G401.6 (cell line): ENCODE data around the gene KLLN.
A peak's percentile ranks its signal among the peaks of the same experiment; 100 is the strongest.
"Not testable (repeated sequence)": the region's sequence is repeated elsewhere in the genome, so short reads cannot be mapped to it uniquely, and the experiment has no call there.

Experiments used
- FAIRE-seq: peaks from 2 replicates; lab custom pipeline; 2012; peaks lifted over from hg19 to GRCh38; lab: Jason Lieb, UNC

Gene KLLN

GRCh38 chr10:87863053-87863943 is at the start of gene KLLN, which contains the start of gene PTEN:
Gene KLLN (minus strand): TSS chr10:87863533. CDS start chr10:87862487, 1,046 bp downstream.
Gene PTEN (plus strand): TSS chr10:87863625. CDS start chr10:87864470, 845 bp downstream.
- FAIRE-seq = no peak

- FAIRE-seq = not testable (repeated sequence)
Observed at GRCh38 chr10:87903396-87903795, 40.1 kb upstream of the KLLN start.

GRCh38 chr10:87897957-87898356 is 34.6 kb upstream of the KLLN start:
- FAIRE-seq = not testable (repeated sequence)

GRCh38 chr10:87896216-87896615 is 32.9 kb upstream of the KLLN start:
- no peak for FAIRE-seq

- no peak for FAIRE-seq
Observed at GRCh38 chr10:87895430-87895829, 32.1 kb upstream of the KLLN start.

- no peak for FAIRE-seq
Observed at GRCh38 chr10:87887548-87888289, 24.4 kb upstream of the KLLN start.

GRCh38 chr10:87887146-87887545 is 23.8 kb upstream of the KLLN start:
- no peak for FAIRE-seq

- FAIRE-seq = no peak
Observed at GRCh38 chr10:87886635-87887034, 23.3 kb upstream of the KLLN start.

- FAIRE-seq = peak; percentile 21
Observed at GRCh38 chr10:87882555-87883294, 19.4 kb upstream of the KLLN start.

- FAIRE-seq = not testable (repeated sequence)
Observed at GRCh38 chr10:87881373-87882059, 18.2 kb upstream of the KLLN start.

- FAIRE-seq = no peak
Observed at GRCh38 chr10:87880336-87880735, 17.0 kb upstream of the KLLN start.

GRCh38 chr10:87878664-87879459 is 15.5 kb upstream of the KLLN start:
- FAIRE-seq = peak; percentile 55

GRCh38 chr10:87875929-87876571 is 12.7 kb upstream of the KLLN start:
- FAIRE-seq = no peak

- FAIRE-seq = no peak
Observed at GRCh38 chr10:87873656-87874055, 10.3 kb upstream of the KLLN start.

GRCh38 chr10:87872828-87873227 is 9.5 kb upstream of the KLLN start:
- no peak for FAIRE-seq

- peak; percentile 65 for FAIRE-seq
Observed at GRCh38 chr10:87869773-87870551, 6.6 kb upstream of the KLLN start.

- not testable (repeated sequence) for FAIRE-seq
Observed at GRCh38 chr10:87869139-87869538, 5.8 kb upstream of the KLLN start.

- no peak for FAIRE-seq
Observed at GRCh38 chr10:87868277-87868676, 4.9 kb upstream of the KLLN start.

GRCh38 chr10:87867453-87867852 is 4.1 kb upstream of the KLLN start:
- peak; percentile 73 for FAIRE-seq
